ENCODE measurements around the gene EPAS1. TPM values are rescaled to one million over a fixed set of nuclear protein-coding genes. Genes with fewer than 3 reads are reported as not detected.

EPAS1 gene
- total RNA-seq, 1 experiment from 2014 or later = 106 TPM

DNA sequence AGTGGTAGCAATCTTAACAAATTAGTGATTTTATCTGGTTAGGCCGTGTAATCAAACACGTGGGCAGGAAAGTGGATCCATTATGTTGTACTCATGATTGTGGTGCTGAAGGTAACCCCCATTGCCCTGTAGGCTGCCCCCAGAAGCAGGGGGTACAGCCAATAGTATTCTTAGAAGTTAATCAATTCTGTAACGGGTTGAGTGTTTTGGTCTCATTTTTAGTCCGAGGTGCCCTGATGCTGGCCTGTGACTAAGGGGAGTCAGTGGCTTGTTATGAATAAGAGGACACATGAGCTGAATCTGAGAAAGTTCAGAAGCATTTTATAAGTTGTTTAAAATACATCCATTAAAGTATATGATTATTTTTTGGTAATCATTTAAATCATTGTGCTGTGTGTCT, 8.6 kb downstream of the EPAS1 start:
- TF ChIP-seq TCF7L2 (IDR thresholded peaks at IDR 0.05; ENCODE audit: low read depth, low read length) = no peak
- TF ChIP-seq, protein P1, sequence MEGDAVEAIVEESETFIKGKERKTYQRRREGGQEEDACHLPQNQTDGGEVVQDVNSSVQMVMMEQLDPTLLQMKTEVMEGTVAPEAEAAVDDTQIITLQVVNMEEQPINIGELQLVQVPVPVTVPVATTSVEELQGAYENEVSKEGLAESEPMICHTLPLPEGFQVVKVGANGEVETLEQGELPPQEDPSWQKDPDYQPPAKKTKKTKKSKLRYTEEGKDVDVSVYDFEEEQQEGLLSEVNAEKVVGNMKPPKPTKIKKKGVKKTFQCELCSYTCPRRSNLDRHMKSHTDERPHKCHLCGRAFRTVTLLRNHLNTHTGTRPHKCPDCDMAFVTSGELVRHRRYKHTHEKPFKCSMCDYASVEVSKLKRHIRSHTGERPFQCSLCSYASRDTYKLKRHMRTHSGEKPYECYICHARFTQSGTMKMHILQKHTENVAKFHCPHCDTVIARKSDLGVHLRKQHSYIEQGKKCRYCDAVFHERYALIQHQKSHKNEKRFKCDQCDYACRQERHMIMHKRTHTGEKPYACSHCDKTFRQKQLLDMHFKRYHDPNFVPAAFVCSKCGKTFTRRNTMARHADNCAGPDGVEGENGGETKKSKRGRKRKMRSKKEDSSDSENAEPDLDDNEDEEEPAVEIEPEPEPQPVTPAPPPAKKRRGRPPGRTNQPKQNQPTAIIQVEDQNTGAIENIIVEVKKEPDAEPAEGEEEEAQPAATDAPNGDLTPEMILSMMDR (IDR thresholded peaks at IDR 0.05) = no peak
- TF ChIP-seq, protein P2, sequence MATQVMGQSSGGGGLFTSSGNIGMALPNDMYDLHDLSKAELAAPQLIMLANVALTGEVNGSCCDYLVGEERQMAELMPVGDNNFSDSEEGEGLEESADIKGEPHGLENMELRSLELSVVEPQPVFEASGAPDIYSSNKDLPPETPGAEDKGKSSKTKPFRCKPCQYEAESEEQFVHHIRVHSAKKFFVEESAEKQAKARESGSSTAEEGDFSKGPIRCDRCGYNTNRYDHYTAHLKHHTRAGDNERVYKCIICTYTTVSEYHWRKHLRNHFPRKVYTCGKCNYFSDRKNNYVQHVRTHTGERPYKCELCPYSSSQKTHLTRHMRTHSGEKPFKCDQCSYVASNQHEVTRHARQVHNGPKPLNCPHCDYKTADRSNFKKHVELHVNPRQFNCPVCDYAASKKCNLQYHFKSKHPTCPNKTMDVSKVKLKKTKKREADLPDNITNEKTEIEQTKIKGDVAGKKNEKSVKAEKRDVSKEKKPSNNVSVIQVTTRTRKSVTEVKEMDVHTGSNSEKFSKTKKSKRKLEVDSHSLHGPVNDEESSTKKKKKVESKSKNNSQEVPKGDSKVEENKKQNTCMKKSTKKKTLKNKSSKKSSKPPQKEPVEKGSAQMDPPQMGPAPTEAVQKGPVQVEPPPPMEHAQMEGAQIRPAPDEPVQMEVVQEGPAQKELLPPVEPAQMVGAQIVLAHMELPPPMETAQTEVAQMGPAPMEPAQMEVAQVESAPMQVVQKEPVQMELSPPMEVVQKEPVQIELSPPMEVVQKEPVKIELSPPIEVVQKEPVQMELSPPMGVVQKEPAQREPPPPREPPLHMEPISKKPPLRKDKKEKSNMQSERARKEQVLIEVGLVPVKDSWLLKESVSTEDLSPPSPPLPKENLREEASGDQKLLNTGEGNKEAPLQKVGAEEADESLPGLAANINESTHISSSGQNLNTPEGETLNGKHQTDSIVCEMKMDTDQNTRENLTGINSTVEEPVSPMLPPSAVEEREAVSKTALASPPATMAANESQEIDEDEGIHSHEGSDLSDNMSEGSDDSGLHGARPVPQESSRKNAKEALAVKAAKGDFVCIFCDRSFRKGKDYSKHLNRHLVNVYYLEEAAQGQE (IDR thresholded peaks at IDR 0.05; ENCODE audit: insufficient read depth in 1 of 2, low read depth in 2 of 2, low read length in 1 of 2) = no peak
- no peak for TF ChIP-seq POLR2AphosphoS5 (IDR thresholded peaks at IDR 0.05; ENCODE audit: low read depth, low read length)
- TF ChIP-seq SIN3A (IDR thresholded peaks at IDR 0.05; ENCODE audit: borderline replicate concordance, insufficient read depth, low read depth, low read length) = no peak
- Histone ChIP-seq H3K4me1 (ENCODE audit: control insufficient read depth, insufficient read depth, low read length) (peaks cover 94% of the 10 kb centered on the region), H3K27me3 (ENCODE audit: control insufficient read depth, insufficient read depth, low read length) (no peaks in the 10 kb centered on the region), H3K9me3 (ENCODE audit: control insufficient read depth, insufficient read depth, low read depth, low read length) (no peaks in the 10 kb centered on the region), H3K36me3 (ENCODE audit: control insufficient read depth, insufficient read depth, low read length) (no peaks in the 10 kb centered on the region), H3K4me3 (ENCODE audit: low read depth in 2 of 2, low read length in 2 of 2) (peak overlapping the region in 1 of 2 experiments; percentile 10; a peak in 2 of 4 replicates), H3K27ac (ENCODE audit: low read length) (peak overlapping the region; percentile 88)
- POLR2A ChIA-PET = no interaction called here
- CTCF ChIA-PET = no interaction called here
- DNase-seq (ENCODE audit: low read depth, low spot score) (no peak), ATAC-seq (no peak)
- intact Hi-C loops (cut with micrococcal nuclease; ENCODE audit: unreplicated experiment) (loop anchor here (2.0 kb wide), 2 partner anchors 59 to 155 kb away; no protein-coding TSS in a partner anchor), in situ Hi-C loops (cut with HindIII; ENCODE audit: low pct_unique_long_range_greater_than_20kb, low sequenced_read_pairs) (no loop called here)
- BruUV-seq (replicated peaks) = no TSS peak

DNA sequence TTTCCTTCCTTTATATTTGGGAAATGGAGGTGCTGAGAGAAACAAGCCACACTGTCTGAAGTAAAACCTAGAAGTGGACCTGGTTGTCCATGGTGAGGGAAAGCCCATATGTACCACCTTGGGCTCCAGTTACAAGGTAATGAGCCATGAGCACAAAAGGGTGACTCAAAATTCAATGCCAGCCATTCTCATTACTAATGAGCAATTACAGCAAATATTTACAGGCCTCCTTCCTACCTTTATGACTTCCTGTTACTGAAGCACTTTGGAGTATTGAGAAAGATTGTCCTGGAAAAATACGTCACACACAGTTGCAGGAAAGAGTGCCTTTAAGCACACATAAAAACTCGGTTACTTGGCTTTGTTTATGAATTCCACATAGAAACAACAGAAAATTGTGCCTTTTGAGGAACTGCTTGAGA, 9.1 kb downstream of the EPAS1 start:
- no peaks in the 10 kb centered on the region for H3K9me3 ChIP-seq (ENCODE audit: control insufficient read depth, insufficient read depth, low read depth, low read length)
- ChIA-PET POLR2A (no interaction called here), CTCF (no interaction called here)
- peak overlapping the region; percentile 88 for H3K27ac ChIP-seq (ENCODE audit: low read length)
- peaks cover 93% of the 10 kb centered on the region for H3K4me1 ChIP-seq (ENCODE audit: control insufficient read depth, insufficient read depth, low read length)
- H3K36me3 ChIP-seq (ENCODE audit: control insufficient read depth, insufficient read depth, low read length) = no peaks in the 10 kb centered on the region
- no peak for TF ChIP-seq TCF7L2 (IDR thresholded peaks at IDR 0.05; ENCODE audit: low read depth, low read length)
- no peak for TF ChIP-seq POLR2AphosphoS5 (IDR thresholded peaks at IDR 0.05; ENCODE audit: low read depth, low read length)
- TF ChIP-seq, protein P1 (IDR thresholded peaks at IDR 0.05) = no peak
- TF ChIP-seq SIN3A (IDR thresholded peaks at IDR 0.05; ENCODE audit: borderline replicate concordance, insufficient read depth, low read depth, low read length) = no peak
- peak; percentile 93 for DNase-seq (ENCODE audit: low read depth, low spot score)
- peak overlapping the region in 1 of 2 experiments; percentile 26; a peak in 2 of 4 replicates for H3K4me3 ChIP-seq (ENCODE audit: low read depth in 2 of 2, low read length in 2 of 2)
- ATAC-seq = peak; percentile 65
- intact Hi-C loops (cut with micrococcal nuclease; ENCODE audit: unreplicated experiment) = loop anchor here (2.0 kb wide), 2 partner anchors 58 to 154 kb away; no protein-coding TSS in a partner anchor
- H3K27me3 ChIP-seq (ENCODE audit: control insufficient read depth, insufficient read depth, low read length) = no peaks in the 10 kb centered on the region
- BruUV-seq (replicated peaks) = no TSS peak
- in situ Hi-C loops (cut with HindIII; ENCODE audit: low pct_unique_long_range_greater_than_20kb, low sequenced_read_pairs) = no loop called here

Measured in Panc1 (cell line).